ENCODE data around the gene EPB41L2.

EPB41L2 gene

DNA sequence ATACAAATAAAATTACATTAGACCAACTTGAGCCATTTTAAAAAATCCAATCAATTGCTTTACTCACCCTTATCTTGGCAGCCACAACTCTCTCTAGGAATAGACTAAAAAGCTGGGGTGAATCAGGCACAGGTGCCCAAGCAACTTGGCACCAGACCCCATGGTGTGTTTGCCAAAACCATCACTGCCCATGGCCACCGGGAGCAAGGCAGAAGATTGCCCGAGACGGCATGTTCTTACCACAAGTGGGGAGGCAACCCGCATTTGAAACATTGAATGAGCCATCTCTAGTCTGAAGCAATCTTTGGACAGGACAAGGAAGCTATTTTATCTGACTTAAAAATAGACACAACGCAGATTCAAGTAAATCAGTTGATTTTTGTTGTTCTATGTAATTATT lies 166.8 kb downstream of the EPB41L2 start:
- no peak for DNase-seq

GRCh38 chr6:130895516-130895915 lies 167.5 kb downstream of the EPB41L2 start:
- DNase-seq, result no peak

GRCh38 chr6:130893766-130894165 lies 169.3 kb downstream of the EPB41L2 start:
- DNase-seq, result no peak

GRCh38 chr6:130893277-130893676 lies 169.8 kb downstream of the EPB41L2 start:
- DNase-seq, result no peak

- no peak for DNase-seq
These were observed 172.5 kb downstream of the EPB41L2 start for GRCh38 chr6:130890521-130890971.

- DNase-seq, result no peak
These were observed 173.6 kb downstream of the EPB41L2 start for GRCh38 chr6:130889423-130889822.

DNA sequence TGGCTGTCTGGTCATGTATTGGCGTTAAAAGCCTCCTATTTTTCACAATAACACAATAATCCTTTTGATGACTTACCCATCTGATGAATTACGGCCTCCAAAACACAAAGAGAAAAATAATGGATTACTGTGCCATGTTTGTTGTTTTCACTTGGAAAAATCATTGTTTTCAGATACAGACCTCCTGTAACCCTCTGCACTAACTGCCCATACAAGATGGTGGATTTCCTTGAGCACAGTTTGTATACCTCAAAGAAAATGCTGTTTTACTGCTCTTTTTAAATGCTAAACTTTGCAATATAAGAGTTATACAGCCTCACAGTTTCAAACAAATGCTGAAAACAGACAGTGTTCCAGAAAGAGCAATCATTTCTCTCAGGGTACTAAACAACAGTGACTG lies 174.8 kb downstream of the EPB41L2 start:
- no peak for DNase-seq

- DNase-seq, result no peak
These were observed 176.1 kb downstream of the EPB41L2 start for GRCh38 chr6:130886966-130887365.

GRCh38 chr6:130885392-130886192 lies 177.5 kb downstream of the EPB41L2 start:
- DNase-seq, result peak; percentile 39

DNA sequence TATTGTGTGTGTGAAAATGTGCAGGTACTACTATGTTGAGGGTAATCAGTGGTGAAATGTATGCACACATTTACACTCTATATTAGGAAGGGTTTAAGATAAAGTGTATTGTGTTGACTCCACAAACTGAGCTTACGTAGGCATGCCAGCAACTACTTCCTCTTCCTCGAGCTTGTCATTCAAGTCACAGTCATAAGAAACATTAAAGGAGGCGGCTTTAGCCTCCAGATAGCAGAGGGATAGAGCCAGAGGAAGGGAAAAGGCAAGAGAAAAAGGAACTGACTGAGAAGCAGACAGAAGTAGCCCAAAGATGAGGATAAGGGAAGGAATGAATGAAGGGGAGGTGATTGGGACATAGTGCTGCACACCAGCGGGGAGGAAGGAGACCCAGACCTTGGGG lies 180.7 kb downstream of the EPB41L2 start:
- DNase-seq, result no peak

DNA sequence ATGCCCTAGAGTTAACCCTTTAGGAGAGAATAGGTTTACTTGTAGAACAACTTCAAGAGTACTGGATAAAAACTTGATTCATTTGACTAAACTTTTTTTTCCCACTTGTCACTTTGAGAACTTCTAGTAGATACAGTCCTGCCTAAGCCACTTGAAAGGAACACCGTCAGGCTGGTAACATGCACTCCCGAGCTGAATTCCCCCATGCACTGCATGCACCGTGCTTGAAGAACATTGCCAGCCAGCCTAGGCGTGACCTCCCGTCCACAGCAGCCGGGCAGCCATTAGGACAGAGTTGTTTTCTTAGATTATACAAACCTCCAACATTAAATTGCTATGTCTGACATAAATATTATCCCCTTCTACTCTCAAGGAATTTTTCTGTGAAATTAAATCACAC lies 183.2 kb downstream of the EPB41L2 start:
- no peak for DNase-seq

- no peak for DNase-seq
These were observed 189.3 kb downstream of the EPB41L2 start for GRCh38 chr6:130873746-130874145.

DNA sequence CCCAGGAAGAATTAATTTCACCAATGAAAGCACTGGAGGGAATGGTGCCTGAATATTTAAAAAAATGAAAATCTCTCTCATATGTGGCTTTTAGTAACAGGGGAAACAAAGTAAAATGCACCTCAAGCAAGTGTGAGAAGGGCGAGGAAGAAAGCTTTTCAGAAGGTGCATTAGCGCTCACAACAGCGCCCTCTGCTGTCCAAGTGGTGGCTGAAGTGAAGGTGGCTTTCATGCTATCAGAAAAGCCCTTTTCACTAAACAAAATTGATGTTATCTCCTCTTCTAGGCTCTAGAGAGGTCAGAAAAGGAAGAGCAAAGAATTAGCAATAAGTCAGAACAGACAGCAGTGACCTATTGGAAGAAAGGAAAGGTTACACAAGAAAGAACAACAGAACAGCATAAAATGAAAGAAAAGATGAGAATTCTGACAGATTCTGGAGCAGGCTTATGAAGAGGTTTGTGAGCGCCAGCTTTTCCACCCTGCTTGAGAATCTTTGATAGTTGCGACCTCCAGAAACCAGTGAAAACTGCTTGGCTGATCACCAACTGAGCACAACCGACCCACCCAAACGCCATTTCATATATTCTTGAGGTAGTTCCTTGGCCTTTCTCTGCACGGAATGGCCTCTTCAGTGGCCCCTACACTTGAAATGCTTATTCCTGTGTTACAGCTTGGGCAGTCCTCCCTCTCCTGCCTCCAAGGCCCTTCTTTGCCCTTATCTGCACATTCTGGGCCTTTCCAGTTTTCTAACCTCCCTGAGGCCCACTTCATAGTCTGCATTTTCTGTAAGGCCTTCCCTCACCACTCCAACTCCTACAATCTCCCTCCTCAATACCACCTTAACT lies 190.6 kb downstream of the EPB41L2 start:
- DNase-seq, result peak; percentile 7

DNA sequence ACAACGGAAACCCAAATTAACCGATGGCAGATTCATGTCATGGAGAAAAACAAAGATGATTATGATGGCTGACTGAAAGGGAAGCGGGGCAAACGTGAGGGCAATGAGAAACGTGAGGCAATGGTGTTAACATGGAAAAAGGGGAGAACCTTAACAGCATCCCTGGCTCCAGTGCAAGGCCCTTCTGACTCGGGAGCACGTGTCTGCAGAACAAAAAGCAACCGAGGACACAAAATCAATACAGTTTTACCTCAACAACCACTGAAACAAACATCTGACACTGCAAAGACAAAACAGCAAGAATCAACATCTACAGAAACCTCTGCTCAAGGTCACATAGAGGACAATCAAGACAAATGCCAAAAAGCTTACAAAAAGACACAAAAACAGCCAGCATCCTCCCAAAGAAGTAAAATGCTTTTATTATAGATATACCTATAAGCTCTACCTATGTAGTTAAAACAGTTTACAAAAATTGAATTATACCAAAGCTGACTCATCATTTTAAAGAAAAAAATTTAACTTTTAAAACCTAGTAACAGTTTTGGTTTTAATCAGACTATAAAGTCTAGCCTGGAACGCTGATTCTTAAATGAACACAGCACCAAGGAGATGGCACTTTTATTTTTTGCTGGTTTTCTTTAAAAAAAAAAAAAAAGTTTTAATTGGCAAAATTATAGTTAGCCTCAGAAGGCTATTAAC lies 192.7 kb downstream of the EPB41L2 start:
- no peak for DNase-seq

DNA sequence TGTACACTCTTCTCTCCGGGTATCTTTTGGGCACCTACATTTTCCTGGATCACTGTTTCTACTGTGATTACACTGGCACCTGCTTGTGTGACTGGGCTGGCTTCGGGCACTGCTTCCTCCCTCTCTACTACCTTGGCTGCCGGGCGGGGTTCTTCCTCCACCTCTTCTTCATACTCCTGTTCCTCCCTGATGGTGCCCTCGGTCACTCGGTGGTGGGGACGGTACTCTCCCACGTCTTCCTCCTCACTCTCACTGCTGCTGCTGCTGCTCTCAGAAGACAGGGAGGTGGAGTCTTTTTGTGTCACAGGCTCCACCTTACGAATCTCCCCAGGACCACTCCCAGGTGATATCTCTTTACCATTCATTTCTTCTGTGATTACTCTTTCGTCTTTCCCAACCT lies 193.4 kb downstream of the EPB41L2 start:
- DNase-seq, result no peak

DNA sequence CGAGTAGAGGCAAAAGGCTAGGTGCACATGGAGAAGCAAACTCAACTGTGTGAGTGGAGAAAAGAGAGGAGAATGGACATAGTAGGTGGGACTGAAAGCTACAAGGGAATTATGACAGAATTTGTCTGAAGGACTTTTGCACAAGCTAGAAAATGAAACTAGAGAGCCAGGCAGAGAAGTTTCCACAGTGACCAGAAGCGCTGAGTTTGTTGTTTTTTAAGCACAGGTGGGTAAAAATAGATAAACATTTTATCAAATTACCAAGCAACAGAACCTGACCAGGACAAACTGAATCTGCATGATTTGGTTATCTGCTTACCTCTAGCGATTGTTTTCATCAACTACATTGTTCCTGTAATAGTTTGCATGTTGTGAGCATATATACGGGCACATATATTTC lies 197.3 kb downstream of the EPB41L2 start:
- DNase-seq, result no peak

DNA sequence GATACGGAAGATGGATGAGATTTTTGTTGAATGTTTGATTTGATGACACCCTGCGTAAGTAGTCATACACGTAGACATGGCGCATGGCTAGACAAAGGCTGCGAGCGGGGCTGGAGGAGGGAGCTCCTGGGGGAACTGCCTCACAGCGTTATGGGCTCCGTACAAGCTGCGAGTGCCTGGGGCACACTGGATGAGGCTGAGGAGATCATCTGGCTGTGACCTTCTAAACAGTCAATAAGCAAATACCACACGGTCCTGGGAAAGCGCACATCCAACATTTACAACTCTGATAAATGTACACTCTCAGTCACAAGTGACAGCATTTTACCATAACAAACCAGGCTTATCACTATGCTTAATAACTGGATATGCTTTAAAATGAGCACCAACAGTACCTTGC lies 198.7 kb downstream of the EPB41L2 start:
- no peak for DNase-seq

DNA sequence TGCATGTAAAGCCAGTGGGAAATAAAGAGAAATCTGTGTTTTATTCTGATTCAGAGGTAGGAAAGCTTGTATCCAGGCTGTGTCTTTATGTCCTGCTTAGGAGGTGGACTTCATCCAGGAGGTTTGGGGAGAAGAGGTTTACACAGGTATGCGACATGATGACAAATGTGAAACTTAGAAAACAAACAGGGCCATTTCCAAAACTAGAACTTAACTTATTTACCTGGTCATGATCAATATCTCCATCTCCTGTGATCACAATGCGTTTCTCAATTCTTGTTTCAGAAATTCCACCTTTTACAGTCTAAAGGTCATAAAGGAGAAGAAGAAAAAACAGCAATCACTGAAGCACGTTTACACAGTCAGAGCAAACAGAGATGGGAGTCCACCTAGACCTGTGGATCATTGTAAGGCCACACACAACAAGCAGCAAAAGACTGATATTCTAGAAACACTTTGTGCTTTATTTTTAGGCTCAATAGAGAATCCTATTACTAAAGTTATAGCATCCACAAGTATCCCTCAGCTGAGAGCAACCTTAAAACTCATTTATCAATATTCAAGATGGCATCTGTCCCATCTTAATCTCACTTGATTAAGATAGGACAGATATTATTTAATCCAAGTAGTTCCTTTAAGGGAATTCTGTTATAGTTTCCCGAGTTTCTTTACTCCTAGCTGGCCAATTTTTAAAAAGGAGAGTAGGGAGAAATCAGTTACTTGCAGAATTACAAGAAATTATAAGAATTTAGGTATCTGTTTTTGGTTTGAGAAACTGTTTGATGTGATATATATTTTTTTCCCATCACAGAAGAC lies 199.4 kb downstream of the EPB41L2 start:
- no peak for DNase-seq

DNA sequence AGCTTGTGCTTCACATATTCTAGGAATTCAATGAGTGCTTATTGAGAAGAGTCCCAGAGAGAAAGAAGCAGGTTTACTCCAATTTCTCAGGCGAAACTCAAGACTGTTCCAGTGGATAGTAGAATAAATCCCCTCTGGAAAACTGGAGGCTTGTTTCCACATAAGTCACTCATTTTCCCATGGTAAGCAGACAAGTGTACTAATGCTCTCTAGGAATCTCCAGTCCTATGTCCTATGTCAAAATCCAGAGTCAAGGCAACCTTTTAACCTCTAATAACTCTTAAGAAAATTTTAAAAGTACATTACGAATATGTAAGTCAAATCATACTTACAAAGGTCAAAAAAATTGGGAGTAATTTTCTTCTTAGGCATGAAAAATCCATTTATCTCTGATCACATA lies 200.7 kb downstream of the EPB41L2 start:
- no peak for DNase-seq

- no peak for DNase-seq
These were observed 203.7 kb downstream of the EPB41L2 start for GRCh38 chr6:130859161-130859867.

- DNase-seq, result no peak
These were observed 204.4 kb downstream of the EPB41L2 start for GRCh38 chr6:130858498-130859160.
